Measurements from ENCODE around the gene INSR.
"Not testable (repeated sequence)": the region's sequence is repeated elsewhere in the genome, so short reads cannot be mapped to it uniquely, and the experiment has no call there.

The INSR gene

GRCh38 chr19:7216373-7216902 is 77.8 kb downstream of the INSR start:
- Histone ChIP-seq H3K27me3 (ENCODE audit: insufficient read depth, low read length) (no peaks in the 10 kb centered on the region), H3K4me1 (ENCODE audit: insufficient read depth, low read length) (peaks cover 16% of the 10 kb centered on the region), H3K9me3 (ENCODE audit: insufficient read depth, low read depth, low read length) (no peaks in the 10 kb centered on the region), H3K36me3 (ENCODE audit: insufficient read depth, low read length) (no peaks in the 10 kb centered on the region), H3K4me3 (ENCODE audit: low read length) (no peak overlapping the region), H3K9ac (ENCODE audit: low read depth, low read length) (no peak overlapping the region), H3K27ac (ENCODE audit: low read depth, low read length) (no peak overlapping the region)
- 84% methylated on average over 15 of the region's 15 CpGs for WGBS

GRCh38 chr19:7215176-7215575 is 79.0 kb downstream of the INSR start:
- Histone ChIP-seq H3K9me3 (ENCODE audit: insufficient read depth, low read depth, low read length) (no peaks in the 10 kb centered on the region), H3K4me1 (ENCODE audit: insufficient read depth, low read length) (peaks cover 17% of the 10 kb centered on the region), H3K27ac (ENCODE audit: low read depth, low read length) (no peak overlapping the region), H3K4me3 (ENCODE audit: low read length) (no peak overlapping the region), H3K27me3 (ENCODE audit: insufficient read depth, low read length) (no peaks in the 10 kb centered on the region), H3K36me3 (ENCODE audit: insufficient read depth, low read length) (no peaks in the 10 kb centered on the region), H3K9ac (ENCODE audit: low read depth, low read length) (no peak overlapping the region)
- 86% methylated on average over 5 of the region's 7 CpGs for WGBS

- Histone ChIP-seq H3K4me3 (ENCODE audit: low read length) (no peak overlapping the region), H3K27ac (ENCODE audit: low read depth, low read length) (peak overlapping the region; percentile 55; the same call in 1 of the 2 replicates), H3K27me3 (ENCODE audit: insufficient read depth, low read length) (no peaks in the 10 kb centered on the region), H3K4me1 (ENCODE audit: insufficient read depth, low read length) (peaks cover 17% of the 10 kb centered on the region), H3K36me3 (ENCODE audit: insufficient read depth, low read length) (no peaks in the 10 kb centered on the region), H3K9me3 (ENCODE audit: insufficient read depth, low read depth, low read length) (no peaks in the 10 kb centered on the region), H3K9ac (ENCODE audit: low read depth, low read length) (no peak overlapping the region)
- WGBS: 84% methylated on average over 10 of the region's 10 CpGs
Observed at GRCh38 chr19:7214324-7215089, 79.7 kb downstream of the INSR start.

- Histone ChIP-seq H3K4me1 (ENCODE audit: insufficient read depth, low read length) (peaks cover 17% of the 10 kb centered on the region), H3K27me3 (ENCODE audit: insufficient read depth, low read length) (no peaks in the 10 kb centered on the region), H3K9ac (ENCODE audit: low read depth, low read length) (no peak overlapping the region), H3K9me3 (ENCODE audit: insufficient read depth, low read depth, low read length) (no peaks in the 10 kb centered on the region), H3K36me3 (ENCODE audit: insufficient read depth, low read length) (no peaks in the 10 kb centered on the region), H3K4me3 (ENCODE audit: low read length) (no peak overlapping the region), H3K27ac (ENCODE audit: low read depth, low read length) (peak overlapping the region; percentile 68; the same call in 1 of the 2 replicates)
- 78% methylated on average over 14 of the region's 14 CpGs for WGBS
Observed at GRCh38 chr19:7213628-7214323, 80.4 kb downstream of the INSR start.

GRCh38 chr19:7211191-7211951 is 82.8 kb downstream of the INSR start:
- 69% methylated on average over 21 of the region's 21 CpGs for WGBS
- peaks cover 17% of the 10 kb centered on the region for H3K4me1 ChIP-seq (ENCODE audit: insufficient read depth, low read length)
- H3K9me3 ChIP-seq (ENCODE audit: insufficient read depth, low read depth, low read length): no peaks in the 10 kb centered on the region
- no peak overlapping the region for H3K9ac ChIP-seq (ENCODE audit: low read depth, low read length)
- no peaks in the 10 kb centered on the region for H3K36me3 ChIP-seq (ENCODE audit: insufficient read depth, low read length)
- no peak overlapping the region; the same call in 1 of the 2 replicates for H3K27ac ChIP-seq (ENCODE audit: low read depth, low read length)
- no peak overlapping the region for H3K4me3 ChIP-seq (ENCODE audit: low read length)
- H3K27me3 ChIP-seq (ENCODE audit: insufficient read depth, low read length): no peaks in the 10 kb centered on the region

- H3K4me1 ChIP-seq (ENCODE audit: insufficient read depth, low read length): peaks cover 17% of the 10 kb centered on the region
- 95% methylated on average over 2 of the region's 4 CpGs for WGBS
- H3K4me3 ChIP-seq (ENCODE audit: low read length): no peak overlapping the region
- H3K9ac ChIP-seq (ENCODE audit: low read depth, low read length): no peak overlapping the region
- H3K9me3 ChIP-seq (ENCODE audit: insufficient read depth, low read depth, low read length): no peaks in the 10 kb centered on the region
- no peaks in the 10 kb centered on the region for H3K36me3 ChIP-seq (ENCODE audit: insufficient read depth, low read length)
- H3K27ac ChIP-seq (ENCODE audit: low read depth, low read length): no peak overlapping the region
- no peaks in the 10 kb centered on the region for H3K27me3 ChIP-seq (ENCODE audit: insufficient read depth, low read length)
Observed at GRCh38 chr19:7210359-7210758, 83.9 kb downstream of the INSR start.

- H3K9me3 ChIP-seq (ENCODE audit: insufficient read depth, low read depth, low read length); H3K9ac ChIP-seq (ENCODE audit: low read depth, low read length); H3K27ac ChIP-seq (ENCODE audit: low read depth, low read length); H3K4me3 ChIP-seq (ENCODE audit: low read length); H3K36me3 ChIP-seq (ENCODE audit: insufficient read depth, low read length); H3K27me3 ChIP-seq (ENCODE audit: insufficient read depth, low read length): not testable (repeated sequence)
- WGBS: 94% methylated on average over 15 of the region's 15 CpGs
- H3K4me1 ChIP-seq (ENCODE audit: insufficient read depth, low read length): peaks cover 17% of the 10 kb centered on the region
Observed at GRCh38 chr19:7209597-7210325, 84.5 kb downstream of the INSR start.

- H3K36me3 ChIP-seq (ENCODE audit: insufficient read depth, low read length); H3K4me3 ChIP-seq (ENCODE audit: low read length); H3K9ac ChIP-seq (ENCODE audit: low read depth, low read length); H3K9me3 ChIP-seq (ENCODE audit: insufficient read depth, low read depth, low read length); H3K27me3 ChIP-seq (ENCODE audit: insufficient read depth, low read length); H3K27ac ChIP-seq (ENCODE audit: low read depth, low read length): not testable (repeated sequence)
- H3K4me1 ChIP-seq (ENCODE audit: insufficient read depth, low read length): peaks cover 12% of the 10 kb centered on the region; the same call in 1 of the 2 replicates
- WGBS: 93% methylated on average over 3 of the region's 3 CpGs
Observed at GRCh38 chr19:7209036-7209435, 85.2 kb downstream of the INSR start.

- no peak overlapping the region for H3K9ac ChIP-seq (ENCODE audit: low read depth, low read length)
- H3K27ac ChIP-seq (ENCODE audit: low read depth, low read length): no peak overlapping the region
- H3K4me1 ChIP-seq (ENCODE audit: insufficient read depth, low read length): no peaks in the 10 kb centered on the region
- H3K27me3 ChIP-seq (ENCODE audit: insufficient read depth, low read length): no peaks in the 10 kb centered on the region
- no peaks in the 10 kb centered on the region for H3K36me3 ChIP-seq (ENCODE audit: insufficient read depth, low read length)
- 94% methylated on average over 12 of the region's 12 CpGs for WGBS
- no peak overlapping the region for H3K4me3 ChIP-seq (ENCODE audit: low read length)
- no peaks in the 10 kb centered on the region for H3K9me3 ChIP-seq (ENCODE audit: insufficient read depth, low read depth, low read length)
Observed at GRCh38 chr19:7203332-7203731, 90.9 kb downstream of the INSR start.

GRCh38 chr19:7202888-7203287 is 91.3 kb downstream of the INSR start:
- H3K4me3 ChIP-seq (ENCODE audit: low read length): no peak overlapping the region
- no peaks in the 10 kb centered on the region for H3K36me3 ChIP-seq (ENCODE audit: insufficient read depth, low read length)
- H3K9ac ChIP-seq (ENCODE audit: low read depth, low read length): no peak overlapping the region
- no peaks in the 10 kb centered on the region for H3K4me1 ChIP-seq (ENCODE audit: insufficient read depth, low read length)
- no peak overlapping the region for H3K27ac ChIP-seq (ENCODE audit: low read depth, low read length)
- no peaks in the 10 kb centered on the region for H3K9me3 ChIP-seq (ENCODE audit: insufficient read depth, low read depth, low read length)
- H3K27me3 ChIP-seq (ENCODE audit: insufficient read depth, low read length): no peaks in the 10 kb centered on the region
- whole genome bisulfite sequencing: 86% methylated on average over 2 of the region's 2 CpGs

All from HUES64 (cell line).